ELF-1 (cell line): Measurements from ENCODE around the gene NFIA.

Source experiments
- DNase-seq: peaks from one replicate; pipeline ENCODE4 v3.0.0-alpha.2; 2016; ENCODE audit warnings: low read depth, low spot score

NFIA gene

DNA sequence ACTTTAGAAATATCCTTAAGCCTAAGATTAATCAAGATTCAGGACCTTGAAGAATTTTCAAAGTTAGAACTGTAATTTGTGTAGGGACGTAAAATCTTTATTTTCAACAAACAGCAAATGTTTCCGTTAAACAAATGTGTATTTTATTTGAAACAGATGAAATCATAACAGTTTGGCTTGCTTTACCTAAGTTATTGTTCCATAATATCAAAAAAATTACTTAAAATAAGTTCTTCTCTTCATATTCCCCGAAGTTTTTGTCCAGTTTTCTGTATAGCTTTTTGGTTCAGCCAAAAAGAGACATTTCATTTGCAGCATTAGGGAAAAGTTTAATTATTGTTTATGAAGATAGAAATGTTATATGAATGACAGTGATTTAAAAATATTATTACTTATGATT is 100.1 kb downstream of the NFIA start:
- DNase-seq: no peak

GRCh38 chr1:61183471-61184039 is 101.2 kb downstream of the NFIA start:
- DNase-seq: no peak

- DNase-seq: no peak
Observed at GRCh38 chr1:61184040-61184713, 101.8 kb downstream of the NFIA start.

- no peak for DNase-seq
Observed at GRCh38 chr1:61184714-61185106, 102.3 kb downstream of the NFIA start.

- no peak for DNase-seq
Observed at GRCh38 chr1:61186753-61187152, 104.4 kb downstream of the NFIA start.

- no peak for DNase-seq
Observed at GRCh38 chr1:61187352-61188086, 105.2 kb downstream of the NFIA start.

DNA sequence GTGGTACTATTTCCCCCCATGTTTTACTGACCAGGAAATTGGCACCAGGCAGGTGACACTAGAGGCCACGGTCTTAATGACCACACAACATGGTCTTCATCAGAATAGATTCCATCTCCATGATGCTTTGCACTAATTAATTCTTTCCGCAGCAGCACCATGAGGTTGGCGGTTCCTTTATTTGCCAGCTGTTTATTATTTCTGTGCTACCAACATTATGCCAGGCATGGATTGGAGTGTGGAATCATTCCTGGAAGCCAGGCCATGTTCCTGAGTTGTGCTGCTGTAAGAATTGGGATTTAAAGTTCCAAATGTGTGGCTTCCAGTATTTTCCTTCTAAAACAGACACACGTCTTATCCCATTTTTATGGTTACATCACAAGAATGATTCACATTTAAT is 107.8 kb downstream of the NFIA start:
- DNase-seq: no peak

DNA sequence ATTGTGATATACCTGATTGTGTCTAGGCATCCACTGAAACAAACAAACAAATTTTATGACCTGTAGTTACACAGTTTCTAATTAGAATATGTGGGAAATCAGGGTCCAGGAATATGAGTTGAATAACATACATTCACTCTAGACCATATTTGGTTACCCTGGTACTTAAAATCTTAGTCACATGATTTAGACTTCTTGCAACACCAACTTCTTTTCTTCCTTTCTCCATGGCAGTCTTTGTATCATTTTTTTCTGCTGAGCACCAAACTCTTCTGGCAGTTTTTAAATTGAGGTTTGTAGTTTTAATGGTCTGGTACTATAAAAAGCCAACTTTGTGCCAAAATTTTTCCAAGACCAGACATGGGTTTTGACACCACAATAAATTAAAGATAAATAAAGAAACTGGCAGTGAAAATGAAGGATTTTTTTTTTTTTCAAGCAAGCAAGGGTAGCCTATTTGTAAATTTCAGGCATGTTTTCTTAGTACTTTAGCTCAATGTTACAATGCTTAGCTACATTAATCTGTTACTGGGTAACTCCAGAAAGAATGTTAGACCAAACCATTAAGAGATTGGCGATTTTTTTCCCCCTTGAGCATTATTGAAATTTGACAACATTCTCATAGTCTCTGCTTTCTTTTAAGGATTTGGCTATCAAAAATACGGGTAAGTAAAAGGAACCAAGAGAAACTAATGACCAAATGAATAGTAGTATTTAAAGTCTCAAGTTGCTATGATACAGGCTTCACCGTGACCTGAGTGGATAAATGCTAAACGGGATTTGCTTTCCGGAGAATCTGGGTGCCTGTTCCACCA is 108.5 kb downstream of the NFIA start:
- no peak for DNase-seq

GRCh38 chr1:61191433-61191720 is 109.0 kb downstream of the NFIA start:
- no peak for DNase-seq

- no peak for DNase-seq
Observed at GRCh38 chr1:61192663-61193330, 110.4 kb downstream of the NFIA start.

- DNase-seq: no peak
Observed at GRCh38 chr1:61193808-61194207, 111.4 kb downstream of the NFIA start.

DNA sequence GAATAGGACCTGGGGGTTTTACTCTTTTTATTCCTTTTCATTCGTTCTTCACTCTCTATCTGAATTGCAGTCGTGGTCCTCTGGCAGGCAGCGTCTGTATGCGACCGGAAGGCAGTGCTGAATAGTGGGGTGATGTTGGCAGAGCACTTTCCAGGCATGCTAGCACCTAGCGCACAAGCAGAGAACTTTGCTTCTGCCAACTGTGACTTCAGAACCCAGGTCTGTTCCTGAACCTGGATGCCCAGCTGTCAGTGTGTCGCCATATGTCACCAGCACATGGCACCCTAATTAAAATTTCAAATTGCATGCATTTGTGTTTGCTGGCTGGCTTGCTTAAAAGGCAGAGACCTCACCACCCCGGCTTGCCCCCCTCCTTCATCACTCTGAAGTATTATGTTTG is 116.2 kb downstream of the NFIA start:
- no peak for DNase-seq

DNA sequence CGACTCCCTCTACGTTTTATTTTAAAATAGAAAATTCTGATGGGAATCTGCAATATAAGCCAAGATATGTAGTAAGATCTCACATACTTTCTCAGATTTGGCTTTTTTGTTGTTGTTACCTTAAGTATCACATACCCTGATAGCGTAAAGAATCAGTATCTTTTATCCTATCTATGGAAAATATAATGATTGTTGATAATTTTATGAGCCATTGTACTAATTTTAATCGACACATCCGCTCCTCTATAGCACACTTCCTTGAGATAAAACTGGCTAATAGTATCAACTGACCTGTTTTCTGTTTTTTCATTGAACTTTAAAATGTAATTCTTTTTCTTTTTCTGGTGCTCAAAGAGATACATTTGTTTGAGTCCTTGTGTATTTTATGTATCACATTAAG is 118.7 kb downstream of the NFIA start:
- DNase-seq: no peak

GRCh38 chr1:61202854-61203598 is 120.7 kb downstream of the NFIA start:
- DNase-seq: no peak

DNA sequence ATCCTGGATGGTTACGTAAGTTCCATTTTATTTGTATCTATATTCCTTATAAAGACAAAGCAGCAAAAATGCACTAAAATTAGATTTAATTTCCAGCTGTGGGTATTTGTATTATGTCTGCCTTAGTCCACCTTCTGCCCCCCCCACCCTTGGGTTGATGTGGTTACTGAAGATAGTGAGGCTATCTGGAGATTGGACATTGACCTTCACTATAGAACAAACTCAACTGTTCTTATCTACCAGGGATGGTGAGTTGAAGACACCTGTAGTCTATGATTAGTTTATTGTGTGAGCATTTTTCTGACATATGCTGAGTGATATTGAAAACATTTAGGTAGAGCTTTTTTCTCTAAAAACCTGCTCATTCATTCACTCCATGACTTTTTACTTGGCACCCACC is 122.2 kb downstream of the NFIA start:
- no peak for DNase-seq

GRCh38 chr1:61207416-61207815 is 125.1 kb downstream of the NFIA start:
- no peak for DNase-seq

DNA sequence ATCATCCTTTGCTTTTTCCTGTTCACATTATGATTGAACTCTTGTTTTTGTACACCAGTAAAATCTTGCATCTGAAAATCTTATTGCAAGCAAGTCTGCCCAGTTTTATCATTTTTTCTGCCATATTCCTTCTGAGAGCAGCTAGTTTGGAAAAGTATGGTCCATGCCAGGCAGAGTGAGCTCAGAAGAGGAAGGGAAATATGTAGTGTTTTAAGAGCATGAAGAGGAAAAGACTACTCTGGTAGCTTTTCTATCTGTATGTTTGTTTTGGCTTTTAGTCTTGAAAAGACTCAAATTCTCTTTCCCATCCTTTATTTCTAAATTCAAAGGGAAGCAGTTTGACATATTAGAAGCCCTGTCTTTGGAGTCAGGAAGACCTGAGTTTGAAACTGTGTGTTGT is 125.8 kb downstream of the NFIA start:
- DNase-seq: no peak

DNA sequence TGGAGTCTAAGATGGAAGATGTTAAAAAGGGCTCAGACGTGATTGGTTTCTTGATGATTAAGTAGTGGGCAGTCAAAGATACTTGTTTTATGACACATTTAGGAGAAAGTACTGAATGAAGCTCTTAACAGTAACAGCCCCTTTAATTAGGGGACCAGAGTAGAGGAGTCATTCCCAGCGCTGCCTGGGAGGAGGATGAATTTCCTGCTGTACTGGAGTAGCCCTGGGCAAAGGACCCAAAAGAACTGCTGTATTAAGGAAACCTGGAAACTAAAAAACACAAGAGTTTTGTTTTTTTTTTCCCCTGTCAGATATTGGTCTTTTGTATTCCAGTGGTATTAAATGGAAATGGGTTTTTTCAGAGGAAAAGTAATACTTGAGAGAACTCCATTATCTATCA is 126.5 kb downstream of the NFIA start:
- no peak for DNase-seq

DNA sequence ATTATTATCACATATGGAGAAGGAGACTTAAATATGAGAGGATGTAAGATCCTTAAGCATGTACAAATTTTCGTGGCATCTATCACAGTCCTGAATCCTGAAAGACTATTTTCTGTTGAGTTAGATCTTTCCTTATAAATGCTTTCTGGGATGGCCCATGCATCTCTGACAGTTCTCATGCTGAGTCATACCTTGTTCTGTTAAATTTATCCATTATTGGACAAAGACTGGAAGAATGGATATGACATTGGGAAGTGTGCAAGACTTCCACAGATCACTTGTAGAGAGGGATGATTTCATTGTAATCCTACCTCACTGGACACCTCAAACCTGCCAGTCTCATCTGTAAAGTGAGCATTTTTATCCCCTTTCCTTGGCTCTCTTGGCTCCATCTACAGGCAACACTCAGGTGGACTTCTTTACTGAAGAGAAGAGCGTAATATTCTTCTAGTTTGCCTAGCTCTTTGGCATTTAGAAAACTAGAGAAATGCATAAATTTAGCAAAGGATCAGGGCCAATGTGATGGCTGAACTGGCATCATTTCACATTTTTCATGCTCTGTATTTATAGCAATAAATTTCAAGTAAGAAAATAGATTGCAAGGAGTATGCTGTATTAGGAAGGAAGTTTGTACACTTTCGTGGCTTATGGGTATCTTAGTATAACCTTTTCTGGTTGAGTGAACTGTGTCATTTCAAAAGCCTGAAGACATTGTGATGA is 128.2 kb downstream of the NFIA start:
- DNase-seq: no peak

DNA sequence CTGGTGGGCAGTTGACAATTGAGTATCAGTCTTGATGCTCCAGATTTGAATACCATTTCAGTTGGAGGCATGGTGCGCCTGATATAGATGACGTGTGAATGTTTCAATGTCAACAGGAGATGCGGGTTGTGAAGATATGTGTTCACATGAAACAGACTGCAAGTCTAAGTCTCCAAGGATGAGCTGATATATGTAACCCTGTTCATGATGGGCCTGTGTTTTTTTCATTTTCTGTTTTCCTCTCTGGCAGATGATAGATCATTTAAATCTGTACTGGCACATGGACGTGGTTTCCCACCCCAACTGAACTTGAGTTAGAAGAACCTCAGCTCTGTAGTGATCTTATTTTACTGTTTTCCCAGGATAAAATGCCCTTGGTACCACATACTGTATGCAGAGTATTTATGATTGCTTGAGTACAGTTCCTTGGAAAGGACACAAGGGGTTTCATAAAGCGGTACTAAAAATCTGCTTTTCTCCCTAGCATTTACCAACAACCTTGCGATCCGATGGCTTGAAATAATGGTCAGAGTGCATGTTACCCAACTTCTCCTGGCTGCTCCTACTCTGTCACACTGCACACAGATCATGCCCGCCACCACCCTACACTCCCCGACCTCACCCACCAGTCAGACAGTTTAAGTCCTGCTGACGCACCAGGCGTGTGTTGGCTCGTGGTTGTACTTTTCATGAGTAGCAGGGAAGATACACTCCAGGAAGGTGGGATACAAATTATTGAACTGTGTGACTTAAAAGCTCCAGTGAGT is 131.1 kb downstream of the NFIA start:
- no peak for DNase-seq
